GM18873 (cell line): ENCODE results near the gene WASHC4.
A peak's percentile ranks its signal among the peaks of the same experiment; 100 is the strongest.
"Not testable (repeated sequence)": the region's sequence is repeated elsewhere in the genome, so short reads cannot be mapped to it uniquely, and the experiment has no call there.

Source experiments
- ATAC-seq: cut with Tn5 transposase; IDR thresholded peaks from one replicate; pipeline ENCODE4 v1.9.1; 2021; ENCODE audit warnings: mild to moderate bottlenecking, moderate library complexity, moderate number of reproducible peaks; ENCODE audit not compliant: unreplicated experiment, low FRiP score

The WASHC4 gene

DNA sequence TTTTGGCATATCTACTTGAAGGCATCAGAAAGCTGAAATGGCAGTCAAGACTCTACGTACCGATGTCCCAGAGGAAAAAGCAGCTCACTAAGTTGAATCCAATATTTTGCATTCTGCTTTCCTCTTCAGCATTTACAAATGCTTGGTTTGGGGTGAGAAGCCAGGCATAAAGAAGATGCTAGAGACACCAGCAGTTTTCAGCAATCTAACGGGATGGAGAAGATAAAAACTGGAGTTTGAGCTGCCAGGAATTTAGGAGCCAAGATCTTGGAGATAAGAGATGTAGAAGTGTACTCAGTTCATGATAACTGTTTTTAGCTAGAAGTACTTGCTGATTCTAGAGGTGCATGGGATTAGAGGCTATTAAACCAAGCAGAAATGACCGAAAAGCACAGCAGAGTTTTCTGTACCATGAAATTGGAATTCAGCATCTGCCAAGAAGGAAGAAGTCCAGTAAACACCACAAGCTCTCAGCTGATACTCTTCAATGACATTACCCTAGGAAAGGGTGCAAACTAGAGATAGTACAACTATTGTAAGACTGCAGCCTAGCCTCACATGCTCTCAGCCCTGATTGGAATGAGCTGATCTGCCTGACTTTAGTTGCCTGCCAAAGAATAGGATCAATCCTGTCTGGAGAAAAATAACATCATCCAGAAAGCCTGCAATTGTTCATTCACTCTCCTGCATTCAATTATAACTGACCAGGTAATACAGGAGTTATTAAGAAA, 15.9 kb upstream of the WASHC4 start:
- no peak for ATAC-seq

GRCh38 chr12:105092336-105092735, 15.2 kb upstream of the WASHC4 start:
- no peak for ATAC-seq

GRCh38 chr12:105095338-105095737, 12.2 kb upstream of the WASHC4 start:
- ATAC-seq = not testable (repeated sequence)

- ATAC-seq = no peak
Measured at GRCh38 chr12:105099356-105099755, 8.2 kb upstream of the WASHC4 start.

- ATAC-seq = no peak
Measured at GRCh38 chr12:105100207-105100985, 7.1 kb upstream of the WASHC4 start.

GRCh38 chr12:105100998-105101397, 6.5 kb upstream of the WASHC4 start:
- ATAC-seq = no peak

DNA sequence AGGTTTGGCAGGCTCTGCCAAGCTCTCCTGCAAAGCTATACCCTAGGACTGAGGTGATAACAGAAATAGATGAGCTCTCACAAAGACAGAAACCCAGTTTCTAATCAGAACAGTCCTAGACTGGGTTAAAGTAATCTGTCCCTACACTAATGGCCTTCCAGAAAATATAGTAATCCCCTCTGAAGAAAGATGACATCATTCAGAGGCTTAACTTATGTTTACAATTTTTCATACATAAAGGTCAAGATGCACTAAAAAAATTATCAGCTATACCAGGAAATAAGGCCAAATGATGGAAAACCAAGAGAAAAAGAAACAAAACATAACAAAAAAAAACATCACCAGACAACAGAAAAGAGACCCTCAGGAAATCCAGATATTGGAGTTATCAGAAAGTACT, 4.9 kb upstream of the WASHC4 start:
- ATAC-seq = no peak

GRCh38 chr12:105104762-105105161, 2.8 kb upstream of the WASHC4 start:
- ATAC-seq = no peak

DNA sequence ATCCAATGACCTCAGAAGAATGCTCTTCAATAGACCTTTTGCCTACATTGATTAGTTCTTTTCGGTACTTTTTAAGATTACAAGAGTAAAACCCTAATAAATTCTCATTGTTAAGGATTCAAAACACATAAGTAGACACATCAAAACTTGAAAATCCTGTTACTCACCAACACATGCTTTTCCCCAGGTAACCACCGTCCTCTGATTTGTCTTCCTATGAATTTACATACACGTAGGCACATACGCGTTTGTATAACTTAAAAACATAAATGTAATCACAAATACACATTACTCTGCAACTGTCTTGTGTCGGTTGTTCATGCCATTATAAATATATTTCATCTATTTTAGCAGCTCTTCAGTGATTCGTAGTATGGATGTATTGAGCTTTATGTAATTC, 910 bp upstream of the WASHC4 start:
- no peak for ATAC-seq

- peak; percentile 2 for ATAC-seq
Measured at GRCh38 chr12:105107171-105107493, 399 bp upstream of the WASHC4 start.

DNA sequence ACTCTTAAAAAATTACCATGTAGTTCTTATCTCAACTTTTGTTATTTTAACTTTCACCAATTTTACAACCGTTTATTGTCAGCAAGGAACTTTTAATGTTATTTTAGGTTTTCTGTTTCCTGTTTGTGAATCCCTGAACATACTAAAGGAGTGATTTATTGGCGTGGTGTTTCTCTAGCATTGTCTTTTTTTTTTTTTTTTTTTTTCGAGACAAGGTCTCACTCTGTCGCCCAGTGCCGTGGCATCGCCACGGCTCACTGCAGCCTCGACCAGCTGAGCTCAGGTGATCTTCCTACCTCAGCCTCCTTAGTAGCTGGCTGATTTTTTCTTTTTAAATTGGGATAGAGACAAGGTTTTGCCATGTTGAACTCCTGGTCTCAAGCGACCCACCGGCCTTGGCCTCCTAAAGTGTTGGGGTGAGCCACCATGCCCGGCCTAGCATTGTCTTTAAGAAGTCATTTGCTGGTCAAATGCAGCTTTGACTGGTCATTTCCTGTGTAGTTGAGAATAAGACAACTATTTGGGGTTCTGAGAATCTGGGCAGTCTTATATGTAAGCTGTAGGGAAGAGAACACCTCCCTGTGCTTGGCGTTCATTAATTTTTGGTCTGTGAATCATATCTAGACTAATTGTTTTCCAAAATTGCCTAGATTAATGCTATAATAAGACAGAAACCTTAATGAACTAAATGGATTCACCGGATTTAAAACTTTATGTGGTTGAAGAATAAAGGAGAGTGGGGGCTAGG, 2.1 kb downstream of the WASHC4 start:
- no peak for ATAC-seq

GRCh38 chr12:105110851-105111250, 3.3 kb downstream of the WASHC4 start:
- no peak for ATAC-seq

DNA sequence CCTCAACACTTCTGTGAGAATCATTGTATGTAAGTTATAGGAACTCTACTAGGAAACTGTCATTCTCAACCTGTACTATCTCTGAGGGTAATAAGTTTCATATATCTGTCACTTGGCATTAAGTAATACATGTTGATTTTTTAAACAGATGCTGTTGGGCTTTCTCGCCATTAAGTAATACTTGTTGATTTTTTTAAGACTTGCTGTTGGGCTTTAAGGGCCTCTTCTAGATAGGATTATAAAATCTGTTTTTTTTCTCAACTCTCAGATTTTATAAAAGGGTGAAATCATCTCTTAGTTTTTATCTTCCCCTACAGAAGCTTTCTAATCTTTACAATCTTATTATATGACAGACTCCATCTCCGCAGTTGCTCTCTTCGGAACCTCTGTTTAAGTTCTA, 5.6 kb downstream of the WASHC4 start:
- no peak for ATAC-seq

DNA sequence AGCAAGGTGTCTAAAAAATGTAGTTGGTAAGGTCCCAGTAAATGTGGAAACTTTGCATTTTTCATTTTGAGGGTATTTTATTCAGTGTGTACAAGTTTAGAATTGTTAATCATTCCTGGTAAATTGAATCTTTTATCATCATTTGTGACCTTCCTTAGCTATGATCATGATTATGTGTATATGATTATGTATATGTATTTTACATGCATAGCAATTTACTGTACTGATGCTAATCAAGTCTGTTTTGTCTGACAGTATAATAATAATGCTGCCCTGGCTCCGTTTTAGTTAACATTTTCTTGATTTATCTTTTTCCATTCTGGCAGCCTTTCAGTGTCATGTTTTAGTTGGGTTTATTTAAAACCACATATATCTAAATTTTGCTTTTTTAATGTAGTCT, 9.4 kb downstream of the WASHC4 start:
- ATAC-seq = no peak

GRCh38 chr12:105120551-105120950, 13.0 kb downstream of the WASHC4 start:
- no peak for ATAC-seq

DNA sequence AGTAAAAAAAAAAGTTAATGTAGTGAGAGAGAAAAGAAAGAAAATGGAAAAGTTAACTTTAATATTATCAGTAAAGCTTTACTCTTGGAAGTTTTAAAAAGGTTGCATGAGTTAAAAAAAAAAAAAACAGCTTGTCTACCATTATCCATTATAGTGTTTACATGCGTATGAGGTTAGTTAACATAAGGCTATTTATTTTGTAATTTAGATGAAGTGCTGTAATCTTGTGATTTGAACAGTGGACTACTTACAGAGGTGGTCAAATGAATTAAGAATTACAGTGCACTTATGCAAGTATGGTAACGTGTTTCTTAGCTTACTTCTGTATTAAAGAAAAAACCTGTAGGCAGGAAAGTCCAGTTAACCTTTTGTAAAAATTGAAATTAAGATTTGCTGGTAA, 30.7 kb downstream of the WASHC4 start:
- ATAC-seq = no peak

DNA sequence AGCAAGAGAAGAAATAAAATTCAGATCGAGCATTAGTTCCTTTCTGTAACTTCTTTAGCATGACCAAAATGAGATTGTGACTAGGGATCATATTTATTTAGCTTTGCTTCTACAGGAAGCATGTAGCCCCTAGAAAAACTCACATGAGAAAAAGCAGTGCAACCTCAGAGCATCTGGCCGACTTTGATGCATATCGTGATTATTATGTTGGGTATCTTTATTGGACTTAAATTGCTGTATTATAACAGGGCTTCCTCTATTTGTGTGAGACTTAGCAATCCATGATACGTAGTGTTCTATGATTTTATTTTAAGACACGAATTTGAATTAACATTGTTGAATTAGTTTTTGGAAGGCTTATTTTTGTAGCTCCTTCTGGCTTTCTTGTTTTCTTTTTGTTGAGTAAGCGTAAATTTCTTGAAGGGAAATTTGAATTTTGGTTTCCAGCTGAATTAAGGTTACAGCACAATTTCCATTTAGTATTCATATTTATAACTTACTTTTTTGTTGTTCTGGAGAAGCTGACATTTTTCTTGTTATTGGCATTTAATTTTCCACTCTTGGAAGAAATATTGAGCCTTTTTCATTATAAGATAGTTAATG, 33.9 kb downstream of the WASHC4 start:
- ATAC-seq = no peak

DNA sequence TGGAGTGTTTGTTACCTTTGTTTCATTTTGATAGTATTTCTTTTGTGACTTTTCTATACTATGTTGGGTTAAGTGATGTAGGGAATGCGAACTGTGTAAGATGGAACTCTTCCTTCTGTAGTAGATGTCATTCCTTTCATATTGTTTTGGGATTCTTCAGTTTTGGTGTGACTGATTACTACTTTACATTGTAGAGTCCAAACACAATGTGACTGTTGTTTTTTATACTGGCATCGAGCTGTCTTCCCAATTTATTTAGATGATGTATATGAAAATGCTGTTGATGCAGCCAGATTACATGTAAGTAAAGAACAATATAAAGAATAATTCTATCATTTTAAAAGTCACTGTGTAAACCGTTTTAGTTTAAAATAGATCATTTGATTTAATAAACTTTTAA, 34.7 kb downstream of the WASHC4 start:
- no peak for ATAC-seq

GRCh38 chr12:105156260-105156659, 48.7 kb downstream of the WASHC4 start:
- ATAC-seq = no peak

DNA sequence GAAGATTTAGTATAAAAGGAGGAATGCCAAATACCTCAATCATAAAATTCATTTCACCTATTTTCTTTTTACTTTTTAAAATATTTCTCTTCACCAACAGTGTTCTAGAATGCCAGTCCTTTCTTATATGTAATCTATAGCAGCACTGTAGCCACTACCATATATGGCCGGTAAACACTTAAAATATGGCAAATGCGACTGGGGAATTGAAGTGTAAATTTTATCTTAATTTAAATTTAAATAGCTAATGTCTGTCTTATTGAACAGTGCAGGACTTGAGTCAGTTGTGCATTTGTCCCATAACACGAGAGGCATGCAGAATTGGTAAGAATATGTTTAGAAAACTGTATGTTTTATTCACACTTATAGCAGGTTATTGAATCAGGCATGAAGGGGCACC, 50.1 kb downstream of the WASHC4 start:
- ATAC-seq = no peak

- ATAC-seq = no peak
Measured at GRCh38 chr12:105158876-105159275, 51.3 kb downstream of the WASHC4 start.
